Gastrocnemius medialis (tissue), 4 donors: ENCODE results near the gene ZC3H12D.

ENCODE experiments used
- POLR2A ChIP-seq, 2 donors: fragments of 450-650 bp; IDR thresholded peaks; one replicate each; pipeline ENCODE4 v1.6.1; 2017; ENCODE audit warnings: antibody characterized with exemption in 2 of 2, mild to moderate bottlenecking in 2 of 2, moderate library complexity in 2 of 2
- TF ChIP-seq, protein P1 (sequence below), 5 experiments: fragments of 450-650 bp in 3 of 5; fragments of 200-600 bp in 2 of 5; sonication (generic) in 2 of 5; IDR thresholded peaks in 4 of 5; conservative IDR thresholded peaks in 1 of 5; 1 replicate in 4 of 5; 2 replicates in 1 of 5; pipeline ENCODE4 v1.5.1; 2016 to 2019; ENCODE audit warnings: antibody characterized with exemption in 5 of 5, mild to moderate bottlenecking in 3 of 5, moderate library complexity in 3 of 5

DNA sequence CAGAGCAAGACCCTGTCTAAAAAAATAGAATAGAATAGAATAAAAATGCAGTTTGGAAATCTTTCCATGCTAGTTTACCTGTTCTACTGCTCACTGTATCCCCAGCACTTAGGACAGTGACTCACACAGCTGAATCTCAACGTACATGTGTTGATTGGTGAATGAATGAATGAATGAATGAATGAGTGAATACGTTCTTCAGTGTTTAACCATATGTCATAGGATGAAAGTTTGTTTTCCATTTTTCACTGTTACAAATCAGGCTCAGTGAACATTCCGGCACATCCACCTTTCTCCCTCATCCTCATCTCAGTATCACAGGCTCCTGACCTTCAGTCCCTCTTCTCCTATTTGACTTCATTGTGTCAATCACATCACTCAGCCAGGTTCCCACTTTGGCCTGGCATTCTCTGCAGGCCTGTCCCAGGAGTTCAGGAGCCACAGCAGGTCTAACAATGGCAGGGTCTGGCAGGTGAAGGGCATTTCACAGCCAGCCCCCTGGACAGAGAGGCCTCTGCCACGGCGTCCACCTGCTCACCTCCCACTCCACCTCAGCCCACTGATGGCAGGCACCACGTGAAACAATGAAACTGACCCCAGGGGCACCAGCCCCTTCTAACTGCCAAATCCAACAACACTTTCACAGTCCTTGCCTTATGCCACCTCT is 7.9 kb downstream of the ZC3H12D start:
- TF ChIP-seq, protein P1, sequence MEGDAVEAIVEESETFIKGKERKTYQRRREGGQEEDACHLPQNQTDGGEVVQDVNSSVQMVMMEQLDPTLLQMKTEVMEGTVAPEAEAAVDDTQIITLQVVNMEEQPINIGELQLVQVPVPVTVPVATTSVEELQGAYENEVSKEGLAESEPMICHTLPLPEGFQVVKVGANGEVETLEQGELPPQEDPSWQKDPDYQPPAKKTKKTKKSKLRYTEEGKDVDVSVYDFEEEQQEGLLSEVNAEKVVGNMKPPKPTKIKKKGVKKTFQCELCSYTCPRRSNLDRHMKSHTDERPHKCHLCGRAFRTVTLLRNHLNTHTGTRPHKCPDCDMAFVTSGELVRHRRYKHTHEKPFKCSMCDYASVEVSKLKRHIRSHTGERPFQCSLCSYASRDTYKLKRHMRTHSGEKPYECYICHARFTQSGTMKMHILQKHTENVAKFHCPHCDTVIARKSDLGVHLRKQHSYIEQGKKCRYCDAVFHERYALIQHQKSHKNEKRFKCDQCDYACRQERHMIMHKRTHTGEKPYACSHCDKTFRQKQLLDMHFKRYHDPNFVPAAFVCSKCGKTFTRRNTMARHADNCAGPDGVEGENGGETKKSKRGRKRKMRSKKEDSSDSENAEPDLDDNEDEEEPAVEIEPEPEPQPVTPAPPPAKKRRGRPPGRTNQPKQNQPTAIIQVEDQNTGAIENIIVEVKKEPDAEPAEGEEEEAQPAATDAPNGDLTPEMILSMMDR (IDR thresholded peaks at IDR 0.05 in 4 of 5, conservative IDR thresholded peaks at IDR 0.05 in 1 of 5) = no peak
- no peak for TF ChIP-seq POLR2A (IDR thresholded peaks at IDR 0.05)
